Adrenal gland (tissue), 12 donors: ENCODE results near the gene C4orf33. TPM values are rescaled to one million over a fixed set of nuclear protein-coding genes. Genes with fewer than 3 reads are reported as not detected.

Experiments
- DNase-seq, 7 donors: peaks; one replicate each; pipeline ENCODE4 v3.0.0-alpha.2; 2019 to 2020
- H3K27ac ChIP-seq, 5 donors: fragments of 200-600 bp; sonication (generic) in 4 of 5; 1 replicate in 3 of 5; 2 replicates in 2 of 5; pipeline versions ENCODE4 v1.5.1 to v1.8.0; 2016 to 2020; ENCODE audit warnings: mild to moderate bottlenecking in 1 of 5
- H3K27me3 ChIP-seq: fragments of 200-600 bp; 2 replicates; pipeline ENCODE4 v1.8.0; 2021
- H3K36me3 ChIP-seq, 2 donors: fragments of 200-600 bp; replicated peaks in 1 of 2; 1 replicate in 1 of 2; 2 replicates in 1 of 2; pipeline versions ENCODE4 v1.5.1 to v1.8.0; 2018 to 2022
- H3K4me1 ChIP-seq, 2 donors: fragments of 200-600 bp; replicated peaks in 1 of 2; 1 replicate in 1 of 2; 2 replicates in 1 of 2; pipeline versions ENCODE4 v1.5.1 to v1.8.0; 2018 to 2021
- H3K4me3 ChIP-seq, 4 donors: fragments of 200-600 bp; sonication (generic) in 3 of 4; one replicate each; pipeline ENCODE4 v1.5.1; 2016 to 2018
- H3K9me3 ChIP-seq, 3 donors: fragments of 200-600 bp; sonication (generic) in 1 of 3; replicated peaks in 1 of 3; 1 replicate in 2 of 3; 2 replicates in 1 of 3; pipeline versions ENCODE4 v1.5.1 to v1.8.0; 2016 to 2021
- POLR2A ChIP-seq, 2 donors: fragments of 450-650 bp; IDR thresholded peaks; one replicate each; pipeline ENCODE4 v1.6.1; 2017; ENCODE audit warnings: antibody characterized with exemption in 2 of 2, mild to moderate bottlenecking in 2 of 2, moderate library complexity in 1 of 2
- WGBS, 4 donors: extraction: QIAGEN DNeasy Blood & Tissue Kit in 2 of 4; methylation state at CpG; one replicate each; pipeline versions ENCODE4 v1.1.5 to v1.1.7; 2013 to 2017; 5-methylcytosine and 5-hydroxymethylcytosine counted together
- intact Hi-C, 2 donors: fragments of 100-400 bp; cut with DNase I; formaldehyde crosslinking; loops; one replicate each; pipeline versions ENCODE4 v1.14.1 to v1.15.0; 2022 to 2023
- polyA plus RNA-seq, 3 donors: library from polyadenylated mRNA; stranded (reverse); fragments of 200-250 nt in 2 of 3; fragments of 350-450 nt in 1 of 3; fragmentation: Illumina TruSeq in 1 of 3; extraction: RNeasy Lipid Tissue Mini Kit (QIAGEN cat#74804) in 1 of 3; gene quantifications; one replicate each; pipeline ENCODE4 v1.2.3, GENCODE V29; 2013 to 2014
- total RNA-seq, 9 donors: library from RNA; depleted of rRNA in 4 of 9; stranded (reverse); fragments of >200 nt in 4 of 9; fragments of 120-200 nt in 1 of 9; fragmentation: NEBNext Ultra II Directional in 1 of 9; extraction: Animal tissue kit (Norgen Biotek cat#: 25700) in 1 of 9; gene quantifications; one replicate each; pipeline versions ENCODE4 v1.1.0 to v1.2.4, GENCODE V29; 2013 to 2023
- TF ChIP-seq, protein P1 (sequence below), 6 experiments: fragments of 450-650 bp in 4 of 6; fragments of 200-600 bp in 2 of 6; sonication (generic) in 1 of 6; IDR thresholded peaks; 1 replicate in 5 of 6; 2 replicates in 1 of 6; pipeline versions ENCODE4 v1.5.1 to v1.8.0; 2016 to 2021; ENCODE audit warnings: antibody characterized with exemption in 6 of 6, mild to moderate bottlenecking in 2 of 6, moderate library complexity in 1 of 6
- donor health status: healthy with polysubstance abuse.
- donor health status: Bipolar disorder and iron deficiency.
- donor health status: DM: yes; HTN: yes; CAD: no.
- donor health status: DM: no; HTN: no; CAD: no.
- donor health status: DM: no; HTN: no; CAD: no.
- donor health status: DM: yes; HTN: yes; CAD: no.

Gene C4orf33
- total and polyA plus RNA-seq, 12 donors, result 8.4 to 30.0 (median 11.3) TPM

DNA sequence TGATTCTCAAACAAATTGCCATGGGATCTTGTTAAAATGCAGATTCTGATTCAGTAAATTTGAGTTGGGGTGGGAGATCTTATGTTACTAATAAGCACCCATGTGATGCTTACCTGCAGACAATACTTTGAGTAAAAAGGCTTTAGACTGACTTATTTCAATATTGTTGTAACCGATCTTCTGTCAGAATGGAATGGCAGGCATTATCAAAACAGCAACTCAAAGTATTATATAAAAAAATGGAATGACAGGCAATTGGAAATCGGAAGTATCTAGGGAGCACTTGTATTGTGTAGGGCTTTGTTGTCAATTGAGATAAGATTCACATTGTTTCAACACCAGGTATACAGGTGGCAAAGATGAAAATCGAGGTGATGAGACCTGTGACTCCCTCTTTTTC is 67.5 kb downstream of the C4orf33 start:
- no peak for DNase-seq
- no peaks in the 10 kb centered on the region for H3K27me3 ChIP-seq
- 64 to 73% (median 68%) methylated on average over 3 of the region's 3 CpGs for WGBS, 4 donors

DNA sequence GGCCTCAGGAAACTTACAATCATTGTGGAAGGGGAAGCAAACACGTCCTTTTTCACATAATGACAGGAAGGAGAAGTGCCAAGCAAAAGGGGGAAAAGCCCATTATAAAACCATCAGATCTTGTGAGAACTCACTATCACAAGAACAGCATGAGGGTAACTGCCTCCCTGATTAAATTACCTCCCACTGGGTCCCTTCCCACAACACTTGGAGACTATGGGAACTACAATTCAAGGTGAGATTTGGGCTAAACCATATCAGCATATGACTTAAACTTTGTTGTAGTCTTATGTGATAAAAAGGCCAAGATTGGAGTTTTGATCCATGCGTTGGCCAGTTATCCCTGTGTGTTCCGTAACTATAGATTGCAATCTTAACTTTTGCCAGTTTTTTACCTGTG is 68.3 kb downstream of the C4orf33 start:
- intact Hi-C loops, result no loop called here
- Histone ChIP-seq H3K27me3 (no peaks in the 10 kb centered on the region), H3K9me3 (no peaks in the 10 kb centered on the region), H3K4me3 (no peak overlapping the region), H3K4me1 (no peaks in the 10 kb centered on the region), H3K36me3 (no peaks in the 10 kb centered on the region), H3K27ac (no peak overlapping the region)
- 66 to 73% (median 69%) methylated on average over 3 of the region's 3 CpGs for WGBS, 4 donors
- TF ChIP-seq, protein P1, sequence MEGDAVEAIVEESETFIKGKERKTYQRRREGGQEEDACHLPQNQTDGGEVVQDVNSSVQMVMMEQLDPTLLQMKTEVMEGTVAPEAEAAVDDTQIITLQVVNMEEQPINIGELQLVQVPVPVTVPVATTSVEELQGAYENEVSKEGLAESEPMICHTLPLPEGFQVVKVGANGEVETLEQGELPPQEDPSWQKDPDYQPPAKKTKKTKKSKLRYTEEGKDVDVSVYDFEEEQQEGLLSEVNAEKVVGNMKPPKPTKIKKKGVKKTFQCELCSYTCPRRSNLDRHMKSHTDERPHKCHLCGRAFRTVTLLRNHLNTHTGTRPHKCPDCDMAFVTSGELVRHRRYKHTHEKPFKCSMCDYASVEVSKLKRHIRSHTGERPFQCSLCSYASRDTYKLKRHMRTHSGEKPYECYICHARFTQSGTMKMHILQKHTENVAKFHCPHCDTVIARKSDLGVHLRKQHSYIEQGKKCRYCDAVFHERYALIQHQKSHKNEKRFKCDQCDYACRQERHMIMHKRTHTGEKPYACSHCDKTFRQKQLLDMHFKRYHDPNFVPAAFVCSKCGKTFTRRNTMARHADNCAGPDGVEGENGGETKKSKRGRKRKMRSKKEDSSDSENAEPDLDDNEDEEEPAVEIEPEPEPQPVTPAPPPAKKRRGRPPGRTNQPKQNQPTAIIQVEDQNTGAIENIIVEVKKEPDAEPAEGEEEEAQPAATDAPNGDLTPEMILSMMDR (IDR thresholded peaks at IDR 0.05), result no peak
- no peak for TF ChIP-seq POLR2A (IDR thresholded peaks at IDR 0.05)
- DNase-seq, result no peak

More for the DNA sequence above, 67.5 kb downstream of the C4orf33 start:
- H3K27ac ChIP-seq, result no peak overlapping the region
- intact Hi-C loops, result no loop called here
- TF ChIP-seq, protein P1 (IDR thresholded peaks at IDR 0.05), result no peak
- TF ChIP-seq POLR2A (IDR thresholded peaks at IDR 0.05), result no peak
- H3K4me1 ChIP-seq, result no peaks in the 10 kb centered on the region
- no peak overlapping the region for H3K4me3 ChIP-seq
- H3K36me3 ChIP-seq, result no peaks in the 10 kb centered on the region
- H3K9me3 ChIP-seq, result no peaks in the 10 kb centered on the region

Other genes with a start within 250 kb of the C4orf33 start
- 10 to 100 TPM in 2 of 9 donors, 1 to 10 TPM in 6, under 1 TPM in 1; 0.97 to 16.6 (median 8.0) TPM for gene SCLT1, start 2.6 kb upstream of the C4orf33 start, total RNA-seq
- 1 to 10 TPM; 4.6 to 9.6 (median 5.6) TPM for gene SCLT1, start 2.6 kb upstream of the C4orf33 start, polyA plus RNA-seq